NB4 (cell line): ENCODE measurements around the gene PXT1.

ENCODE experiments used
- DNase-seq: peaks from one replicate; pipeline ENCODE4 v3.0.0; 2010; ENCODE audit warnings: low read depth
- H3K4me3 ChIP-seq: one replicate; pipeline ENCODE4 v1.5.1; 2011; ENCODE audit warnings: mild to moderate bottlenecking, low read depth, low read length, moderate library complexity
- MAX ChIP-seq: IDR thresholded peaks from 2 replicates; pipeline ENCODE4 v1.6.1; 2011; ENCODE audit warnings: low read depth, low read length
- MYC ChIP-seq: IDR thresholded peaks from 2 replicates; pipeline ENCODE4 v1.6.1; 2011; ENCODE audit warnings: low read depth, low read length
- POLR2A ChIP-seq: IDR thresholded peaks from 2 replicates; pipeline ENCODE4 v1.6.1; 2011; ENCODE audit warnings: mild to moderate bottlenecking; ENCODE audit not compliant: insufficient read length; ENCODE audit errors: extremely low read depth
- TF ChIP-seq, protein P1 (sequence below): IDR thresholded peaks from one replicate; pipeline ENCODE4 v1.5.1; 2012; ENCODE audit warnings: low read depth, low read length

Gene PXT1

DNA sequence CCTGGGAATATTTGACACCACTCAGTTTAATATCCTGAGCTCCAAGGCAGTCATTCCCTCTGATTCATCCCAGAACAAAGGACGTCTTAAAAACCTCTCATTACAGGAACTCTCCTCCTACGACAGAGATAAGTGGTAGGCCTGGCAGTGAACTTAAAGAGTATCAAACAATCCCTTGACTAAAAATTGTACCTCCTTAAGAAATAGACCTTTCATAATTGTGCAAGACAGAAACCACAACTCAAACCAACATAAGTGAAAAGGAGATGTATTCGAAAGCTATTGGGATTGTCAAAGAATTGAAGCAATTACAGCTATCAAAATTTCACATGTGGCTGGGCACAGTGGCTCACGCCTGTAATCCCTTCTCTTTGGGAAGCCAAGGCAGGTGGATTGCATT lies 86.8 kb downstream of the PXT1 start:
- DNase-seq = peak; percentile 70
- TF ChIP-seq MAX = no peak
- no peak for TF ChIP-seq POLR2A
- TF ChIP-seq, protein P1, sequence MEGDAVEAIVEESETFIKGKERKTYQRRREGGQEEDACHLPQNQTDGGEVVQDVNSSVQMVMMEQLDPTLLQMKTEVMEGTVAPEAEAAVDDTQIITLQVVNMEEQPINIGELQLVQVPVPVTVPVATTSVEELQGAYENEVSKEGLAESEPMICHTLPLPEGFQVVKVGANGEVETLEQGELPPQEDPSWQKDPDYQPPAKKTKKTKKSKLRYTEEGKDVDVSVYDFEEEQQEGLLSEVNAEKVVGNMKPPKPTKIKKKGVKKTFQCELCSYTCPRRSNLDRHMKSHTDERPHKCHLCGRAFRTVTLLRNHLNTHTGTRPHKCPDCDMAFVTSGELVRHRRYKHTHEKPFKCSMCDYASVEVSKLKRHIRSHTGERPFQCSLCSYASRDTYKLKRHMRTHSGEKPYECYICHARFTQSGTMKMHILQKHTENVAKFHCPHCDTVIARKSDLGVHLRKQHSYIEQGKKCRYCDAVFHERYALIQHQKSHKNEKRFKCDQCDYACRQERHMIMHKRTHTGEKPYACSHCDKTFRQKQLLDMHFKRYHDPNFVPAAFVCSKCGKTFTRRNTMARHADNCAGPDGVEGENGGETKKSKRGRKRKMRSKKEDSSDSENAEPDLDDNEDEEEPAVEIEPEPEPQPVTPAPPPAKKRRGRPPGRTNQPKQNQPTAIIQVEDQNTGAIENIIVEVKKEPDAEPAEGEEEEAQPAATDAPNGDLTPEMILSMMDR = no peak
- TF ChIP-seq MYC = no peak
- no peak overlapping the region for H3K4me3 ChIP-seq

- no peak for DNase-seq
- TF ChIP-seq, protein P1 = no peak
- H3K4me3 ChIP-seq = no peak overlapping the region
These were observed 89.2 kb downstream of the PXT1 start for GRCh38 chr6:36353411-36353915.

GRCh38 chr6:36352477-36353157 lies 90.0 kb downstream of the PXT1 start:
- no peak for DNase-seq
- no peak overlapping the region for H3K4me3 ChIP-seq

GRCh38 chr6:36350681-36351571 lies 91.7 kb downstream of the PXT1 start:
- no peak for DNase-seq

More at GRCh38 chr6:36352477-36353157, 90.0 kb downstream of the PXT1 start:
- TF ChIP-seq MYC = no peak
- TF ChIP-seq POLR2A = no peak
- no peak for TF ChIP-seq MAX
- TF ChIP-seq, protein P1 = no peak

DNA sequence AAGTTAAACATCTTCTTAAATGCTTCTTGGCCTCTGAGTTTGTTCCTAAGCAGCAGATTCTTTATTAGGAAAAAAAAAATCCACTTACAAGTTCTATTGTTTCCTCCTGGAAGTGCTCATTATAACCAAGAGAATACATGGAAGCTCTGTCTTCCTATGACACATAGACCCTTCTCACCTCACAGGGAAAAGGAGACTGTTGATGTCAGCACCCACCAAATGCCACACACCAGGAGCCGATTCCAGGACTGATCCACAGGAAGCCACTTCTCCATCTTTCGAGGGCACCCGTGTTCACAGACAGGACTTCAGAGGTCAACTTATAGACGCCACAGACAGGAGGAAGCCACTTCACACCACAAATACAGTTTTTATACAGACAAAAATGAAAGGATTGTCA lies 92.6 kb downstream of the PXT1 start:
- no peak overlapping the region for H3K4me3 ChIP-seq
- TF ChIP-seq POLR2A (no peak), MAX (no peak), MYC (no peak)
- TF ChIP-seq, protein P1 = no peak
- no peak for DNase-seq

More at GRCh38 chr6:36350681-36351571, 91.7 kb downstream of the PXT1 start:
- H3K4me3 ChIP-seq = no peak overlapping the region
- no peak for TF ChIP-seq POLR2A
- no peak for TF ChIP-seq MYC
- TF ChIP-seq, protein P1 = no peak
- TF ChIP-seq MAX = no peak
